Activated T-cell treated with anti-CD3 and anti-CD28 coated beads for 1 hour (primary cell): ENCODE measurements around the gene ST7.

ENCODE experiments used
- DNase-seq: peaks from one replicate; pipeline ENCODE4 v3.0.0-alpha.2; 2020; ENCODE audit warnings: low read depth

The ST7 gene

GRCh38 chr7:117130262-117130661, 177.0 kb downstream of the ST7 start:
- DNase-seq = no peak

DNA sequence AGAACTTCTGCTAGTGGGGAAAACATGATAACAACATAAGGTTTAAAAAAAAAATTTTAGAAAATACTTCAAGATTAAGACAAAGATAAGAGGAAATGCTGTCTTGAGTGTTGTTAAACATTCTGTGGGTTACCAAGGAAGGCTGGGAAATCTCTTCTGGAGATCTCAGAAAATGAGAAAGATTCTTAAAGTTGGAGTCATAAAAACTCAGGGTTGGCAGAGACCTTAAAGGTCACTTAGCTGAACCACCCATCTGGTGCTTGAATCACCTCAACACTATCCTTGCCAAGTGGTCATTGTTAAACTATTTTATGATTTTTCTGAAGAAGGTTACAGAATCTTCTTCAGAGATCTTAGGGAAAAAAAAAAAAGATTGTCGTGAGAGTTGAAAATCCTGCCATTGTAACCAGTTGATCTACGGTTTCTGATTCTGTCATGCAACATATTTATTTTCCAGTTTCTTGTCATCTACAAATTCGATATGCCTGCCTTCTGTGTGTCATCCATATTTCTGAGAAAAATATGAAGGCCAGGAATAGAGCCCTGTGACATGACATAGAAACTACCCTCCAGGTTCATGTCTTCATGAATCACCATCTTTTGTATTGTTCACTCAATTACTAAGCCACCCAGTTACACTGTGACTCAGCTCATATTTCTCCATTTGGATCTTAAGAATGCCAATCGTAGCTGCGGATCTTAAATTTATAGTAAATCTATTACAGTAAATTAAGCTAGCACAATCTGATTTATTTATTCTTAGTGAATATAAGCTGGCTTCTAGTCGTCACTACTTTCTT, 179.2 kb downstream of the ST7 start:
- no peak for DNase-seq

GRCh38 chr7:117133125-117133524, 179.8 kb downstream of the ST7 start:
- DNase-seq = no peak

DNA sequence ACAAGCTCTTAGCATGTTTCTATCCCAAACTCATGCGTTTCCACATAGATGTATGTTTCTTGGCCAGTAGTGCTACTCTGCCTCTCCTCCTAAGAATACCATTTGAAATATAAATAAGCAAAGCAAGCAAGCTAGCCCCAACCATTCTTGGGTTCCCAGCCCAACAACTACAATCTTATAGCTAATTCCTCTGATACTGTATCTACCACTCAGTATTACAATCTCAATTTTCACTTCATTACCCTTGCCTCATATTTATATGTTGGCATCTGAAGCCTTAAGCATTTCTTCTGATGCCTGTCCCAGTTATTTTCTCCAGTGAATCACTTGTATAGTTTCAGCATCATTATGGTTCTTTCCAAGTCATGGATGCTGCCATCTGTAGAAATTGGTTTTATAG, 181.1 kb downstream of the ST7 start:
- DNase-seq = no peak

DNA sequence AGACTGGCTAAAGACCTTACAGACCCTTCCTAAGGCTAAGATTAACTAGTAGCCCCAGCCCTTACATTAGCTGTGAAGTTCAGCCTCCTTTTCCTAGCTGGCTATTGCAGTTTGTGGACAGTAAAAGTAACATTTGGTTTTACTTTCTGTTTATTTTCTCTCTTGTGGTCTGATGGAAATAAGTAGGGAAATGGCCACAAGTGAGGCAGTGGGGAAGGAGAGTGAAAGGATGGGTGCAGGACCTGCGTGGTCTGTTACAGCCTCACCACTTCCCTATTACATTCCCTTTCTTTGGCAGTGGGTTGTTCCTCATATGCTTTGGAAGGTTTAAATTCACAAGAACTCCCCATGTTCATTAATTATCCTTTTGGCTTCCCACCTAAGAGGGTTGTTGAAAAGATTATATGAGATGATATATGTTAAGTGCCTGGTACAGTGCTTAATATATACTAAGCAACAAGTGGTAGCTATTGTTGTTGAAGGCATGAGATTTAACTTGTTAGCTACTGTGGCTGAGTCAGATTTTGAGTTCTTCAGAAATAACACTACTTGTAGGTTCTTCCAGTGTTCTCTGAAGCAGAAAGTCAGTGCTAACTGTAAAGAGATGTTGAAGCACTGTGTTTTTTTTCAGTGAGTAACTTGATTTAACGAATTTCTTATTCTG, 181.7 kb downstream of the ST7 start:
- DNase-seq = no peak

- DNase-seq = no peak
These were observed 182.2 kb downstream of the ST7 start for GRCh38 chr7:117135553-117135891.

DNA sequence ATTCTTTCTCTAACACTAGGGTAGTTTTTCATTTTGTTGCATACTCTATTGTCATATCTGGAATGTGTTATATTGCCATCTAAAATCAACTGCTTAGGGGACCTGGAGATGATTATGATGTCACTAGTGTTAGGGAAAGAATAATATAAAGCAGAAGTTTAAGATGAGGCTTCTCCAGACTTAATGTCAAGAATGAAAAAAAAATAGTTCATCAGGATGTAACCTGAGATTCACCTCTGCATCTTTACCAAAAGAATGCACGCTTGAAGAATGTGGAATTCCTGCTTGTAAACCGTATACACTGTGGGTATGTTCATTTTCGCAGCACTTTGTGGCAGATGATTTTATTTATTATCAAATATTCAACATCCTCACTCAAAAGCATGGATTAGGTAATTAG, 184.6 kb downstream of the ST7 start:
- no peak for DNase-seq

DNA sequence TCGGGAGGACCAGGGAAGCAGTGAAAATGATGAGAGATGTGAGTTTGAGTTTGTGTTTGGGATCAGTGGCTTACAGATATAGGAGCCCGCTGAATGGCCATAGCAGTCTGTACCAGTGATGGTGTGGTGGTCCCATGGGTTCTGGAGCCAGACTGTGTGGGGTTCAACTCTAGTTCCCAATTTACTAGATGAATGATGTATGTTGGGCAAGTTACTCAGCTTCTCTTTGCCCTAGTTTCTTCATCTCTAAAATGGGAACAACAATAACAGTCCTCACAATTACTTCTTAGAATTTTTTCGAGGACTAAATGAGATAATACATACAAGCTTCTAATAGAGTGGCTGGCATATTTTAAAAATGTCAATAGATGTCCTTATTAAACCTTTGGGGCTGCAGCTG, 185.2 kb downstream of the ST7 start:
- DNase-seq = no peak

- no peak for DNase-seq
These were observed 185.7 kb downstream of the ST7 start for GRCh38 chr7:117138981-117139380.

DNA sequence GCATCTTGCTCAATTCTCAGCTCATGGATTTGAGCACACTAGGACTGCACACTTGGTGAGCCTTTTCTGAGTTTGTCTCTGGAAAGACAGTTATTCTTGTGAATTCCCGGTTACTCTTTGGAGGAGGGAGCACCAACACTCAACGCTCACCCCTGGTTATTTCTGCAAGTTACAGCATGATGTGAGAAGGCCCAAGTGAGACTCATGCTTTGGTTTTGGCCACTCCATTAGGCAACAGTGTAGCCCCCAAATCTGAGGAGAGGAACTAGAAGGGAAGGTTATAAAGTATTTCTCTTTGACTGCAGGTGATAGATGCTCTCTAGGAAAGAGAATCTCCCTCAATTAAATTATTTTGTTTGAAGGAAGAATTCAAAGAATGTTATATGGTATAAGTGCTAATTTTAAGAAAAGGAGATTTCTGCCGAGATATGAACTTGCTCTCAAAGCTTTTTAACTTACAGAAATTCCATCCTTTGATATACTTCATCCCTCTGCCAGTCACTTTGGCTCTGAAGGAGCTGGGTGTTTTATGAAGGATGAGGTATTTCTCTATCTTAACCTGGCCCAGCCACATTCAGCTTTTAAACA, 186.2 kb downstream of the ST7 start:
- no peak for DNase-seq

DNA sequence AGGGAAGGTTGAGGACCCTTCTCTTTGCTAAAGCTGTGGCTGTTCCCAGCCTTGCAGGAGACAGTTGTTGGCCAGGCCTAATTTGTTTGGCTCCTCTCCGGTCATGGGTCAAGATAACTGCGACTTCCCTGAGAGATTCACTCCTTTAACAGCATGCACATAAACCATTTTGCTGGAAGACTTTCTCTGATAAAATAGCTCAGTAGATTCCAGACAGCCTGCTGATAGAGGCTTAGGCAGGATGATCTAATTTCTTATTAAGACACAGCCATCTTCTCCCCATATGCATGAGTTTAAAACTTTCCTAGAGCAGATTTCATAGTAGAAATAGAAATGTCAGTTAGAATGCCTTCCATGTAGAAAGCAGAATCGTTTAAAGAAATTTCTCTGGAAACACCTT, 187.6 kb downstream of the ST7 start:
- DNase-seq = no peak

- no peak for DNase-seq
These were observed 189.8 kb downstream of the ST7 start for GRCh38 chr7:117143066-117143465.

GRCh38 chr7:117143580-117143979, 190.3 kb downstream of the ST7 start:
- DNase-seq = no peak

- DNase-seq = no peak
These were observed 192.0 kb downstream of the ST7 start for GRCh38 chr7:117145333-117145732.

GRCh38 chr7:117146059-117146458, 192.8 kb downstream of the ST7 start:
- no peak for DNase-seq

DNA sequence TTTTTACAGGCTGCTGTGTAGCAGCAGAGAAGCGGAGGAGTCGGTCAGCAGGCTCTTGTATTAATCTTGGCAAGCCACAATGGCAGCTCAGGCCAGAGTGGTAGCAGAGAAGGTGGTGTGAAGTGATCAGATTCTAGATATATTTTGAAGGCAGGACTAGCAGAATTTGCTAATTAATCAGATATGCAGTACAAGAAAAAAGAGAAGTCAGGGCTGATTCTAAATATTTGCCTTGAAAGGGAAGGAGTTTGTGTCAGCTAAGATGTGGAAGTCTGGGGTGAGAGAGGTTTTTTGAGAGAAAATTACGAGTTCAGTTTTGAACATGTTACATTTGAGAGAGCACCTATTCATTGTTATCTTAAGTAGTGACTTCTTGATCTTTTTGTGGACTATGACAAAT, 193.2 kb downstream of the ST7 start:
- DNase-seq = no peak

DNA sequence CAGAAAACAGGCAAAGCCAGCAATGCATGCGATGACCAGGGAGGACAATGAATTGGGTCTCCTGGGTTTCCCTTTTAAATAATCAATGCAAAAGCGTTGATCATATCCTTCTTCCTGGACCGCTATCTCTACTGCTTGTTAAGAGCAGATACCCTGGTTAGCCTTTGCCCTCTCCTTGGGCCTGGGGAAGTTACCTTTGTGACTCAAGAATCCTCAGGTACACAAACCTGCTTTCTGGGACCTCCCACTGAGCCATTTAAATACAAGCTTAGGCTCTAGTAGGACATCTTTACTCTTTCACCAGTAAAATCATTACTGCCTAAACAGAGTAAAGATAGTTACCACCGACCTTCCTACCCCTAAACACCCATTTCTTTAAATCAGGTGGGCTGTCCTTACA, 195.7 kb downstream of the ST7 start:
- no peak for DNase-seq

- no peak for DNase-seq
These were observed 196.4 kb downstream of the ST7 start for GRCh38 chr7:117149692-117150091.

DNA sequence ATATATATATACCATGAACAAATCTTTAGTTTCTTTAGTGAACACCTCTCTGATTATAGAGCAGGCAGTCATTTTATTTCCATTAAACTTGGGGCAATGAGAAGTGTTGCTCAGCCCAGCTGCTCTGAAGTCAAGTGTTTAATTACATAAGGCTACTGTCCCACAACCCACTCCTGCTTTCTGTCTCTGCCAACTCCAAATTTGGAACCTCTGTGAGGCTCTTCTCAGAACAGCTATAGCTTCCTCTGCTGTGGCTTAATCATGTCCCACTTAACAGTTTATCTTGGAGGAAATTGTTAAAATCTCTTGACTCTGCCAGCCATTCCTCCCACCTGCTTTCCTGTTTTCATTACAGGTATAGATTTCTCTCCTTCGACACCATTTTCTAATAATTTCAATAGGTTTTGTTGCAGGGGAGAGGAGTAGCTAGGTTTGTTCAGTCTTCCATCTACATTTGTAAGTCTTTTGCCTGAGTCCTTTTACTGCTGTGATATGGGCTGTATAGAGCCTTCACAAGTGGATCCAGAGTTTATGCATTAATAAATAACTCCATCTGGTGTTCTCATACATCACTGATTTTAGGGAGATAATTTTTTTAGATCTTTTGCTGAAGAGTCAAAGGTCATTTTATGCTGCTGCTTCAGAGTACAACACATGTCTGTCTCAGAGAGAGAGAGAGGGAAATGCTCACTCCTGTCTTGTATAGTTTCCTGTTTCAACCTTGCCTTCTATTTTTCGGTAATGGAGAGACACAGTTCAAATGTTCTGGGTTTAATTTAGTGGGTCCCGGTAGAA, 199.1 kb downstream of the ST7 start:
- no peak for DNase-seq

DNA sequence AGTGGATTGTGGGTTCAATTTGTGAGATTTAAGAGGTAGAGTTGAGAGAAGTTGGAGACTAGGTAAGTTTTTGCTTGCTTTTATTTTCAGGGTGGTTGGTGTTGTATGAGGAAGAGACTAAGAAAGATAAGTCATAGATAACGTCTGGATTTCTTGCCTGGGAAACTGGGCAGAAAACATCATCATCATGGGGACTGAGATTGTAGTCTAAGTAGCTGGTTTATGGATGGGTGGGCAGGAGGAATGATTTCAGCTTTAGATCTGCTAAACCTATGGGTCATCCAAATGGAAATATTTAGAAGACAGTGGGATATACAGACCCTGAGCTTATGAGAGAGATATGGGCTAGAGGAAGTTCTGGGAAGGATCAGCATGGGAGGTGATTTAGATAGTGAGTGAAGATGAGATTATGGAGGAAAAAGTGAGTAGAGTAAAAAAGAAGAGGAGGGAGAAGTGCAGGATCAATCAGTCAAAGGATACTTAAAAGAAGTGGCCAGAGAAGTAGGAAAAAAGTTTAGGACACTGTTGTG, 199.8 kb downstream of the ST7 start:
- DNase-seq = no peak

GRCh38 chr7:117154721-117155120, 201.4 kb downstream of the ST7 start:
- no peak for DNase-seq

DNA sequence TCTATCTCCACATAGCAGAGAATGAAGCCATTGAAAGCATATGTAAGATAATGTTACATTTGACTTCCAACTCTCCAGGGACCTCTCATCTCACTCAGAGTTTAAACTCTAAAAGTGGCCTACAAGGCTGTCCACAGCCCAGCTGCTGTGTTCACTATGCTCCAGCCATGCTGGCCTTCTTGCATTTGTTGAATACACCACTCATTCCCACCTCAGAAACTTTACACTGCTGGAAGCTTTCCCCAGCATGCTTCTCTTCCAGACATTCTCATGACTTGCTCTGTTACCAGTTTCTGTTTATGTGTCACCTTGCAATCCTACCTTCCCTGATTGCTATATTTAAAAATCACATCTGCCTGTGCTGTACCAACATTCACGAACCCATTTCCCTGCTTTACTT, 202.4 kb downstream of the ST7 start:
- no peak for DNase-seq
